Activated T-cell treated with anti-CD3 and anti-CD28 coated beads, Interleukin-2, amount 50 U/mL, for 72 hours (primary cell): Measurements from ENCODE around the gene HOXD3. TPM values are rescaled to one million over a fixed set of nuclear protein-coding genes. Genes with fewer than 3 reads are reported as not detected.

Source experiments
- ATAC-seq, 2 donors: fragments of 150-1000 bp; cut with Tn5 transposase; replicated peaks in 1 of 2; 2 replicates each; pipeline ENCODE4 v1.10.0; 2021; ENCODE audit warnings: moderate library complexity in 2 of 2, mild to moderate bottlenecking in 1 of 2
- DNase-seq, 2 donors: peaks; one replicate each; pipeline ENCODE4 v3.0.0; 2021 to 2022; ENCODE audit warnings: mixed read lengths in 1 of 2
- H3K27ac Mint-ChIP-seq: one replicate; pipeline ENCODE4 v1.8.0; 2022; ENCODE audit warnings: mild to moderate bottlenecking, moderate library complexity, mixed read lengths
- H3K27me3 Mint-ChIP-seq: one replicate; pipeline ENCODE4 v1.8.0; 2022; ENCODE audit warnings: low read depth, mixed read lengths
- H3K36me3 Mint-ChIP-seq, 2 donors: one replicate each; pipeline ENCODE4 v1.8.0; 2022; ENCODE audit warnings: mixed read lengths in 2 of 2, mild to moderate bottlenecking in 1 of 2; ENCODE audit not compliant: insufficient read depth in 2 of 2
- H3K4me1 Mint-ChIP-seq: one replicate; pipeline ENCODE4 v1.8.0; 2022; ENCODE audit warnings: low read depth, mixed read lengths
- H3K4me3 Mint-ChIP-seq, 2 donors: one replicate each; pipeline ENCODE4 v1.8.0; 2022; ENCODE audit warnings: mild to moderate bottlenecking in 2 of 2, mixed read lengths in 2 of 2, moderate library complexity in 2 of 2
- H3K9me3 Mint-ChIP-seq, 2 donors: one replicate each; pipeline ENCODE4 v1.8.0; 2022; ENCODE audit warnings: mixed read lengths in 2 of 2
- total RNA-seq, 2 donors: library from RNA; stranded (reverse); gene quantifications; one replicate each; pipeline ENCODE4 v1.2.3, GENCODE V29; 2022

Gene HOXD3
- total RNA-seq, 2 donors from 2014 or later, result not detected

DNA sequence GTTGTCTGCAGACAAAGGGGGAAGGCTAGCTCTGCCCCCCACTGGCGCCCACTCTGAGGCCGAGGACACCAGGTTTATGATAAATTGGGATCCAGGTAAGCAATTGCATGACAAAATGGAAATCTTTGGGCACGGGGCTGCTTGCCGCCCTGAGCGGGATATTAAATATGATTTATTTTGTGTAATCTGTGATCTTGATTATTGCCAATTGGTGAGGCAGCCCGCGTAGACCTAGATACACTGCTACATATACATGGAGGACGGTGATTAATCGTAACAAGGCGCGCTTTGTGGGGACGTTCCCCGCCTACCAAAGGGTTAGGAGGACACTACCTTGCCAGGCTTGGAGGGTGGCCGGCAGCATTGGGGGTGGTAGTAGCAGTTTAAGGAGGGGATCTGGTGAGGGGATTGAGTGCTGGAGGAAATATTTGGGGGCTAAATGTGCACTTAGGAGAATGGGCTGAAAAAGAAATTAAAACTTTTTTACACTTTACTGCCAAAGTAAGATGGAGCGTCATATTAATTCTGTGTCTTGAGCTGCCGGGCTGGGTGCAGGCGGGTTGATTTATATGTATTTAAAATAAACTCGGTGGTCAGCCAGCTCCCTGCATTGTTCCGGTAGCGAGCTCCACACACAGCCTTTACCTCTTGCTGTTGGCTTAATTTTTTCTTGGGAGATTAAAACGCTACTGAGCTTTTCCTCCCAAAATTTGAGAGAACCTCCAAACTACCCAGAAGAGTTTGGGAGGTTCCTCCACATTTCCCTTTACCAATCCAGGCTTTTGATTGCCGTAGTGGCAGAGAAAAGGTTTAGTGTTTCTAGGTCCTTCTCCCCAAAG, 4.1 kb downstream of the HOXD3 start:
- H3K4me3 Mint-ChIP-seq, result peak overlapping the region; percentile 21 to 52
- H3K9me3 Mint-ChIP-seq, result no peaks in the 10 kb centered on the region
- H3K4me1 Mint-ChIP-seq, result peaks cover 24% of the 10 kb centered on the region
- DNase-seq (no peak), ATAC-seq (no peak)
- H3K36me3 Mint-ChIP-seq, result peaks cover 2 to 8% of the 10 kb centered on the region in 2 donors
- peaks cover 83% of the 10 kb centered on the region for H3K27me3 Mint-ChIP-seq
- H3K27ac Mint-ChIP-seq, result peak overlapping the region; percentile 81

- H3K4me3 Mint-ChIP-seq, result no peak overlapping the region
- no peaks in the 10 kb centered on the region for H3K9me3 Mint-ChIP-seq
- ATAC-seq (no peak), DNase-seq (no peak)
- peaks cover 85% of the 10 kb centered on the region for H3K27me3 Mint-ChIP-seq
- peaks cover 24% of the 10 kb centered on the region for H3K4me1 Mint-ChIP-seq
- H3K36me3 Mint-ChIP-seq, result peaks cover 2 to 8% of the 10 kb centered on the region in 2 donors
- no peak overlapping the region for H3K27ac Mint-ChIP-seq
Measured at GRCh38 chr2:176161825-176162626, 4.9 kb downstream of the HOXD3 start.

GRCh38 chr2:176162911-176163671, 6.0 kb downstream of the HOXD3 start:
- Mint-ChIP-seq H3K27ac (no peak overlapping the region), H3K9me3 (no peaks in the 10 kb centered on the region), H3K4me3 (no peak overlapping the region), H3K36me3 (peaks cover 2 to 8% of the 10 kb centered on the region in 2 donors), H3K4me1 (peaks cover 15% of the 10 kb centered on the region), H3K27me3 (peaks cover 86% of the 10 kb centered on the region)
- no peak for ATAC-seq
- DNase-seq, result no peak

DNA sequence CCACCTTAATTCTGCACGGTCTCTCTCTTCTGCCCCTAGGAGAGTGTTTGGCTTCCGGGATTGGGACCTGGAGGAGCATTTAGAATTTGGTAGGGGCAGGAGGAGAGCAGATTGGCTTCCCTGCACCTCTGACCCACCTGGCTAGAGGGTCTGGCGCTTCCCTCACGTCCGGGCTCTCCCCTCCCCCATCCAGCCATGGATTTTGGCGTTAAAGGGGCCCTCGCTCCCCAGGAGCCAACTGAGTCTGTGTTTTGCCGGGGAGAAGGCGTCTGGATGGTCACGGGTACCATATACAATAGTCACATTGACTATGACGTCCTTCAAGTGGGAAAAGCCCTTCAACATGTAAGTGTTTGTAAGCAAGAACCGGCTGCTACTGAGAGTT, 6.6 kb downstream of the HOXD3 start:
- no peaks in the 10 kb centered on the region for H3K9me3 Mint-ChIP-seq
- peaks cover 10% of the 10 kb centered on the region for H3K4me1 Mint-ChIP-seq
- DNase-seq (no peak), ATAC-seq (no peak)
- H3K27me3 Mint-ChIP-seq, result peaks cover 86% of the 10 kb centered on the region
- peaks cover 2 to 8% of the 10 kb centered on the region in 2 donors for H3K36me3 Mint-ChIP-seq
- H3K4me3 Mint-ChIP-seq, result peak overlapping the region in 1 of 2 donors; percentile 43
- peak overlapping the region; percentile 79 for H3K27ac Mint-ChIP-seq

- Mint-ChIP-seq H3K27ac (peak overlapping the region; percentile 79), H3K4me3 (peak overlapping the region; percentile 4 to 43), H3K9me3 (no peaks in the 10 kb centered on the region), H3K36me3 (peaks cover 2 to 8% of the 10 kb centered on the region in 2 donors), H3K4me1 (peaks cover 10% of the 10 kb centered on the region), H3K27me3 (peaks cover 89% of the 10 kb centered on the region)
- no peak for DNase-seq
- ATAC-seq, result no peak
Measured at GRCh38 chr2:176164201-176164600, 7.1 kb downstream of the HOXD3 start.

GRCh38 chr2:176164611-176165369, 7.7 kb downstream of the HOXD3 start:
- peak overlapping the region; percentile 43 to 49 for H3K4me3 Mint-ChIP-seq
- H3K27me3 Mint-ChIP-seq, result peaks cover 95% of the 10 kb centered on the region
- no peak overlapping the region for H3K27ac Mint-ChIP-seq
- ATAC-seq (no peak), DNase-seq (no peak)
- H3K9me3 Mint-ChIP-seq, result no peaks in the 10 kb centered on the region
- H3K4me1 Mint-ChIP-seq, result peaks cover 10% of the 10 kb centered on the region
- peaks cover 2 to 8% of the 10 kb centered on the region in 2 donors for H3K36me3 Mint-ChIP-seq

GRCh38 chr2:176165370-176166050, 8.4 kb downstream of the HOXD3 start:
- Mint-ChIP-seq H3K4me3 (peak overlapping the region; percentile 12 to 49), H3K4me1 (peaks cover 10% of the 10 kb centered on the region), H3K27me3 (peaks cover 96% of the 10 kb centered on the region), H3K27ac (peak overlapping the region; percentile 64), H3K36me3 (peaks cover 2 to 8% of the 10 kb centered on the region in 2 donors), H3K9me3 (no peaks in the 10 kb centered on the region)
- ATAC-seq (no peak), DNase-seq (no peak)

- peaks cover 2 to 6% of the 10 kb centered on the region in 2 donors for H3K36me3 Mint-ChIP-seq
- ATAC-seq (no peak), DNase-seq (no peak)
- peaks cover 96% of the 10 kb centered on the region for H3K27me3 Mint-ChIP-seq
- peaks cover 10% of the 10 kb centered on the region for H3K4me1 Mint-ChIP-seq
- no peak overlapping the region for H3K4me3 Mint-ChIP-seq
- H3K9me3 Mint-ChIP-seq, result no peaks in the 10 kb centered on the region
- H3K27ac Mint-ChIP-seq, result no peak overlapping the region
Measured at GRCh38 chr2:176166272-176166671, 9.2 kb downstream of the HOXD3 start.

DNA sequence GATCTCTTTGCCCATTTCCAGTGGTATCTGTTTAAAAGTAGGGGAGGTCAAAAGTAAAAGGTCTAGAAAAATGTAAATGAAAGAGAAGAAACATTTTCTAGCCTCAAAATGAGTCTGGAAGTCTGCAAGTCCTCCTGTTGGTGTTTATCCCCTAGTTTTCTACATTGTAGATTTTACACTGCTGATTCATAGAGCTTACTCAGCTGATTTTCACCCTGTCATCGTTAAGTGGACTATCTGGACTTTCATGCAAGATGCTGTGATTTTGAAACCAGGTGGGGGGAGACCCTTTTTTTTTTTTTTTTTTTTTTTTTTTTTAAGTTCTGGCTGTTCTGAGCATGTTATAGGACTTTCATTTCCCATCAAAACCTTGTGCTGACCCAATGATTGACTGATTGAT, 10.3 kb downstream of the HOXD3 start:
- DNase-seq, result no peak
- Mint-ChIP-seq H3K9me3 (no peaks in the 10 kb centered on the region), H3K27ac (no peak overlapping the region), H3K4me1 (peaks cover 16% of the 10 kb centered on the region), H3K27me3 (peaks cover 92% of the 10 kb centered on the region), H3K4me3 (no peak overlapping the region), H3K36me3 (peaks cover 3 to 6% of the 10 kb centered on the region in 2 donors)
- ATAC-seq, result no peak

GRCh38 chr2:176169181-176169580, 12.1 kb downstream of the HOXD3 start:
- peaks cover 2 to 6% of the 10 kb centered on the region in 2 donors for H3K36me3 Mint-ChIP-seq
- no peak overlapping the region for H3K4me3 Mint-ChIP-seq
- ATAC-seq (no peak), DNase-seq (no peak)
- H3K27ac Mint-ChIP-seq, result no peak overlapping the region
- peaks cover 92% of the 10 kb centered on the region for H3K27me3 Mint-ChIP-seq
- no peaks in the 10 kb centered on the region for H3K9me3 Mint-ChIP-seq
- H3K4me1 Mint-ChIP-seq, result peaks cover 26% of the 10 kb centered on the region

DNA sequence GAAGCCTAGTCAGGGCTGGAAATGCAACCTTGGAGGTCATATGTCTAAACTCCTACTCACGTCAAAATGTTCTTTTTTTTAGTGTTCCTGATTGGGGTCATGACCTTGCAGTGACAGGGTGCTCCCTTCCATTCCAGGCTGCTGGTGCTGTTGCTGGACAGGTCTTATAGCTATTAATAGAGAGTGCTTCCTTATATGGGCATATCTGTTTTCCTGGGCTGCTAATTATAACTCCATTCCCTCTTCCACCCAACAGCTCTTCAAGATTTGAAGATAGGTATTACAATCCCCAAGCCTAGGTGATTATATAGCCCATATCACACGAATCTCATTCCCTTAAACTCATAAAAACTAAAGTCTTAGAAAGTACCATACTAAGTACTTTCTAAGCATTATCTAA, 12.6 kb downstream of the HOXD3 start:
- DNase-seq (no peak), ATAC-seq (no peak)
- no peaks in the 10 kb centered on the region for H3K9me3 Mint-ChIP-seq
- H3K27ac Mint-ChIP-seq, result no peak overlapping the region
- H3K4me1 Mint-ChIP-seq, result peaks cover 30% of the 10 kb centered on the region
- peaks cover 0 to 5% of the 10 kb centered on the region in 2 donors for H3K36me3 Mint-ChIP-seq
- no peak overlapping the region for H3K4me3 Mint-ChIP-seq
- peaks cover 92% of the 10 kb centered on the region for H3K27me3 Mint-ChIP-seq
